Activated CD4-positive, alpha-beta T cell treated with anti-CD3 and anti-CD28 coated beads, Interleukin-2, amount 50 U/mL, for 4 hours (primary cell): ENCODE measurements around the gene SLC22A3.
"Not testable (repeated sequence)": the region's sequence is repeated elsewhere in the genome, so short reads cannot be mapped to it uniquely, and the experiment has no call there.

Experiments used
- DNase-seq, 2 experiments: peaks; one replicate each; pipeline ENCODE4 v3.0.0-alpha.2; 2020

Gene SLC22A3

DNA sequence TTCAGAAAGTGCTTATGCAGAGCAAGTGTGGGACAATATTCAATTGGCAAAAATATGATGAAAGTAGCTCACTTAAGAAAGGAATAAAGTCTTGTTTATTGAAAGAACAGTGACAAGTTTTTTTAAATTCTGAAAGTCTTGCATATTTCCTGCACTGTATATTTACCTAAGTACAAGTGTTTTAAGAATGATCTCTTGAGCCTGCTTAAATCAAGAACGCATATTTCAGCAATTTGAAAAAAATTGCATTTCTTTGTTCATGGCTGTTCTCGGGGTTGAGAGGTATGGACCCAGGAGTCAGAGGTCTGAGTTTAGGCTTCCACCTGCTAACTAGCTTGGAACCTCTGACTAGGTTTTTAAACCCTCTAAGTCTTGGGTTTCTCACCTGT is 27.4 kb downstream of the SLC22A3 start:
- DNase-seq = no peak

DNA sequence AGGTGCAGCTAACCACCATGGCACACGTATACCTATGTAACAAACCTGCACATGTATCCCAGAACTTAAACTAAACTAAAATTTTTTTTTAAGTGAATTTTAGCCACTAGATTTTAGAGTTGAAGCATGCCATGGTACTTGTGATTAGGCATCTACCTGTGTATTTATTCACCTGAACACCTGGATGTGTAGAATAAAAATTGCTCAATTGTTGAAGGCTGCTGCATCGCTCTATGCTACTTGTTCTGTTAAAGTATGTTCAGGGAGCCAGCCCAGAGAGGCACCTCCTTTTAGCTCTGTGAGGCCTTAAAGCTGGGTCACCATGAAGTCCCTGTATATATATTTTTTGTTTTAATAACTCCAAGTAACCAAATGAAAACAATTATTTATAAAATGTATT is 28.3 kb downstream of the SLC22A3 start:
- DNase-seq = no peak

DNA sequence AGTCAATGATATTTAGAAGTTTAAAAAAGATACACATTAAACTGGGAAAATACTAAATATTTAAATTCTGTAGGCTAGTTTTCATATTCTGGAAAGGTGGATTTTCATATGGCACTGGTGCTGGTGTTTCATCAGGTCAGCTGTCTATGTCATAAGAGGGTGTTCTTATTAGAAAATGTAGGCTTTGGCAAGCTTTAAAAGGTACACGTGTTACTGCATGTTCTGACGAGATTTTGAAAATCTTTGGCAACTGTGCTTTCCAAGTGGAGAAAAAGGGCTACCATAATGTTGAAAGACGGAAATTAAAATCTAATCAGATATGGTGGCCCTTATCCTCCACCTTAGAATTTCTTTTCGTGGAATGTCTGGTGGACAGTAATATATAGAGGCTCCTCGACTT is 30.0 kb downstream of the SLC22A3 start:
- DNase-seq = no peak

DNA sequence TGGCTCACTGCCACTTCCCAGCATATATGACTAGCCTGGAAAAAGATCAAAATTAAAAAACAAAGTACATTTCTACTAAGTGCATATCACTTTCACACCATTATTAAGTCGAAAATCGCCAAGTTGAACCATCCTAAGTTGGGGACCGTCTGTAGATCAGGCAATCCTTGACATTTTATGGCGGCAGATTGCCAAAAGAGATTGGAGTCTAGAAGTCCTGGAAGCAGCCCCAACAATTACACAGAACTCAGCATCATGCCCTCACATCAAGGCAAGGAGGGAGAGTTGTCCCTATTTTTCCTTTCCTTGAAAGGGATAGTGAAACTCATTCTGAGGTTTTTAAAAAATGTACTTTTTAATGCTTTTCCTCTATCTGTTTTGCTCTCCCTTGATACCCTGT is 30.7 kb downstream of the SLC22A3 start:
- no peak for DNase-seq

- no peak for DNase-seq
These were observed 31.3 kb downstream of the SLC22A3 start for GRCh38 chr6:160379466-160379865.

GRCh38 chr6:160382946-160383345 is 34.8 kb downstream of the SLC22A3 start:
- DNase-seq = no peak

- DNase-seq = no peak
These were observed 38.8 kb downstream of the SLC22A3 start for GRCh38 chr6:160386869-160387530.

- DNase-seq = no peak
These were observed 39.9 kb downstream of the SLC22A3 start for GRCh38 chr6:160387916-160388643.

DNA sequence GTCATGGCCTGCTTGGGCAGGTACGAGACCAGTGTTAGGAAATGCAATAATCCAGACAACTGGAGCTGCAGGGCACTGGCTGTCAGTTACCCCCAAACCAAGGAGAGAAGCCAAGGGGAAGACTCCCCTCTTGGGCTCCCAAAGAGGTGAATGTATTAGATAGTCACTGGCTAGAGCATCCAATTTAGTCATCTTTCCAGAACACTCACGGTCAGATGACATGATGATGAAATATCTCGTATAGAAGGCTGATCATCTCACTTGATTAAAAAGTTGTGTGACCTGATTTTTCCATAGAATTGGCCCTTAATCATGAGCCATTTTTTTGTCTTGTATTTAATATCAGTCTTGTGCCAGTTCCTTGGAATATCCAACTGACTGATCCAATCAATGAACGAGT is 40.7 kb downstream of the SLC22A3 start:
- no peak for DNase-seq

DNA sequence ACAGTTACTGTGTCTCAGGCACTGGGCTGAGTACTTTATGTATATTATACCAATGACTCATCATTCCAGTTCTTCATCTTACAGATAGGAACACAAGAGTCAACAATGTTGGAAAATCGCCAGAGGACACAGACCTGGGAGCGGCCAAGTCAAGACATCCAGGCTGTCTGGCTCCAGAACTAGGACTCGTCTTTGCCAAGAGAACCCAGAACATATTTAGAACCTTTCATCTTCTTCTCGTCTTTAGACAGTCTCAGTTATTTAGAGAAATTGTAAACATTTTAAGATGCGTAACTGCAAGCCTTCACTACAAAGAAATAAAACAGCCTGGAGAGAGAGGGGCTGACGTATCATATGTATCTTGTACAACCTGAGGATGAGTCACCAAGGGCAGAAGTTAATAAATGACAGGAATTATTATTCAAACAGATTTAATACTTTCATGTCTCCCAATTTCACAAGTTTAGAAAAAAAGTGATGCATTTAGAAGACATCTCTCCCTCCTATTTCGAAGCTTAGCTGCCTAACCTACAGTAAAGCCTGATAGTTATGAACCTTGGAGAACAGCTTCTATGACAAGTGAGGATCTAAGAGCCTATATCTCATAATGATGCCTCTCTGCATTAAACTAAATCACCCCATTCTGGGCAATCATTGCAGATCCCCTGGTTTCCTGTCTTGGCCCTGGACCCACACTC is 43.4 kb downstream of the SLC22A3 start:
- no peak for DNase-seq

DNA sequence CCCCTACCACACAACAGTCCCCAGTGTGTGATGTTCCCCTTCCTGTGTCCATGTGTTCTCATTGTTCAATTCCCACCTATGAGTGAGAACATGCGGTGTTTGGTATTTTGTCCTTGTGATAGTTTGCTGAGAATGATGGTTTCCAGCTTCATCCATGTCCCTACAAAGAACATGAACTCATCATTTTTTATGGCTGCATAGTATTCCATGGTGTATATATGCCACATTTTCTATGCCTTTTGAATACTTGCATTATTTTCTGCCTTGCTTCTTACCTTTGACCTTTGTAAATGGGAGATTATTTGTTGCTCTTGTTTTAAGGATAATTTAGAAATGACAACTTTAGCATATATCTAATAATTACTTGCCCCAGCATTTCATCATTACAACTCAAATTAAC is 45.3 kb downstream of the SLC22A3 start:
- DNase-seq = not testable (repeated sequence)

- DNase-seq = no peak
These were observed 45.9 kb downstream of the SLC22A3 start for GRCh38 chr6:160393891-160394653.

DNA sequence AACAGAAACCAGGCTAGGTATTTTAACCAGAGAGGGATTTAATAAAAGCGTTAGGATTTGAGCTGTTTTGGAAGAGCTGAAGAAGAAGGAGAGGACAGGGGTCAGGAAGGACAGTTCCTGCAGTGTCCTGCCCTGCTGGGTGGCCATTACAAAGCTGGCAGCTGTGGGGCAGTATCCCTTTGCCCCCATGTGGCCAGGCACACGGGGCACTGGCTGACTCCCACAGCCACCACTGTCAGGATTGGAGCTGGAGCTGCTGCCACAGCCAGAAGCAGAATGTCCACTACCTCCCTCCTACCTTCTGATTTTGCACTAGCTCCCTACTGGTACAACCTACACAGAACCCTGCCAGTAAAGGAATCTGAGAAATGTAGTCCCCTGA is 46.5 kb downstream of the SLC22A3 start:
- no peak for DNase-seq

DNA sequence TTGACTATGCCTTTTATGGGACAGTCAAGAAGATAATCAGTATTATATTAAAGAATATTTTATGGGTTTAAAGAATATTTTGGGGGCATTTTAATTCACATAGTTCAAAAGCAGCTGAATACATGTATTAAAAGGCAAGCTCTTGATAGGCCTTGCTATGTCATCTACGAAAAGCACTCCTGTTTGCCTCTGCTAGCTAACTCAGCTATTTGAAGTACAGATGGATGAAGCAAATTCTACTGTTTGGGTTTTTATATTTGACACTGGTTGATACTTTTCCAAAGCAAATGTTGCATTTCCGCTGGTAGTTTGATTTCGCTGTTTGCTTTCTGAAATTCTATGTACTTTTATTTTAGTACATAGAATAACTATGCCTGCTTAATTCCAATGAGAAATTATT is 47.0 kb downstream of the SLC22A3 start:
- DNase-seq = no peak

DNA sequence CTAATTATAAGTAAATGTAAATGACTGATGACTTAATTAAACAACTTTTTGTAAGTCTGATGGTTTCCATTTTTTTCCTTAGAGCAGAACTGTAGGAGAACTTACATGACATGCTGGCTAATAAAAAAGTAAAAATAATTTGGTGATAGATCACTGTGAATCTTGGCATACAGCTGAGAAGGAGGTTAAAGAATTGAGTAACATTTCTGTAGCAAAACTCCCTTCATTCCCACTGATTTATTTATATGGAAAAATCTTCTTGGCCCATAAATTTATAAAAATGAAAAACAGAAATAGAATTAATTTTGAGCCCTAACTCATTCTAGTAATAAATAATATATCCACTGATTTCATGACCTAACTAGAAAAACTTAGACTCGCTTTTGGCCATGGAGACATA is 48.1 kb downstream of the SLC22A3 start:
- DNase-seq = no peak

DNA sequence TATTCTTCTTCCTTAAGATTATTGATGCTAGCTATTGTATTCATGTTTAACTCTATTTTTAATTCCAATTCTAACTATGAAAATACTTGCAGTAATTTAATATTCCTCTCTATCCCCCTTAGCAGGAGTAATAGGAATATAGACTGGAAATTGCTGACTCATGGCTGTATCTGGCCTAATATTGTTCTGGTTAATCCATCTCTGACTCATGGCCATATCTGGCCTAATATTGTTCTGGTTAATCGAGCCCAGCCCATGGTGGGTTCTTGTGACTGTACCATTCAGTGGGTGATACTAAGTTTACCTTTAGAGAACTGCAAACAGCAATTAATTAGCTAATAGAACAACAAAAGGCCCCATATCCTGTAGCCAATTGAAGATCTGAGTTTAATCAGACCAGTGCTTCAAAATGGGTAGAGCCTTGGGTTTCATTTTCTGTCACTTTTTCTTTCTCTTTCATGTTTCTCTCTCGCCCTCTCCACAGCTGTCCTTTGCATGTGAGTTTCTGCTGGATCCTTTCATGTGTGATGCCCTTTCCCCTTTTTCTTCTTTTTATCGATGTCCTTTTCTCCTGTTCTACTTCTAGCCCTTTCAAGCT is 50.6 kb downstream of the SLC22A3 start:
- DNase-seq = no peak

DNA sequence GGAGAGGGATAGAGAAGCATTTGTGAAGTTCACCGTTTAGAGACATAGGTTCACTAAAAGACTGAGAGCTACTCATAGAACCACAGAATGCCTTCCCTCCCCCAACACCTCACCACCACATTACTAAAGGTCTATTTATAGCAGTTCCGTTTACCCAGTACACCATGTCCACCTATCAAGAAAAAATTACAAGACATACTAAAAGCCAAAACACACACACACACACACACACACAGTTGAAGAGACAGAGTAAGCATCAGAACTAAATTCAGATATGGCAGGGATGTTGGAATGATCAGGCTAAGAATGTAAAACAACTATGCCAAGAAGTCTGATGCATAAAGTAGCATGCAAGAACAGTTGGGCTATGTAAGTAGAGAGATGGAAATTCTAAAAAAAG is 52.3 kb downstream of the SLC22A3 start:
- no peak for DNase-seq

- DNase-seq = no peak
These were observed 60.4 kb downstream of the SLC22A3 start for GRCh38 chr6:160408528-160408927.

- DNase-seq = no peak
These were observed 64.8 kb downstream of the SLC22A3 start for GRCh38 chr6:160412993-160413392.

GRCh38 chr6:160417146-160417545 is 69.0 kb downstream of the SLC22A3 start:
- no peak for DNase-seq

GRCh38 chr6:160417550-160417949 is 69.4 kb downstream of the SLC22A3 start:
- DNase-seq = no peak

- DNase-seq = no peak
These were observed 70.2 kb downstream of the SLC22A3 start for GRCh38 chr6:160418370-160418769.

GRCh38 chr6:160419488-160419887 is 71.3 kb downstream of the SLC22A3 start:
- DNase-seq = no peak
